WTC11 (cell line): ENCODE results near the gene LPCAT1. TPM values are rescaled to one million over a fixed set of nuclear protein-coding genes. Genes with fewer than 3 reads are reported as not detected.

Experiments
- ATAC-seq: fragments of 200-7000 bp; cut with Tn5 transposase; 2 replicates; pipeline ENCODE4 v1.10.0; 2021; ENCODE audit warnings: mild to moderate bottlenecking, moderate library complexity
- CTCF ChIA-PET: fragments of 300-600 bp; sonication (Branson Sonifier 250); formaldehyde crosslinking; loops from one replicate; lab custom pipeline; 2021; ENCODE audit warnings: antibody characterized with exemption; lab: Charles Lee
- POLR2A ChIA-PET: fragments of 350-600 bp; sonication (Branson Sonifier 250); formaldehyde crosslinking; loops from one replicate; lab custom pipeline; 2021; ENCODE audit warnings: antibody characterized with exemption; lab: Charles Lee
- DNase-seq: peaks from one replicate; pipeline ENCODE4 v3.0.0; 2021; ENCODE audit warnings: low spot score
- H3K27ac Mint-ChIP-seq: 2 replicates; pipeline ENCODE4 v1.8.0; 2021; ENCODE audit warnings: mixed read lengths
- H3K27me3 Mint-ChIP-seq: 2 replicates; pipeline ENCODE4 v1.8.0; 2021; ENCODE audit warnings: low read depth, mild to moderate bottlenecking, moderate library complexity, mixed read lengths
- H3K36me3 Mint-ChIP-seq: 2 replicates; pipeline ENCODE4 v1.8.0; 2021; ENCODE audit warnings: mixed read lengths
- H3K4me1 Mint-ChIP-seq: 2 replicates; pipeline ENCODE4 v1.8.0; 2022; ENCODE audit warnings: mixed read lengths
- H3K4me3 Mint-ChIP-seq: 2 replicates; pipeline ENCODE4 v1.8.0; 2021; ENCODE audit warnings: mild to moderate bottlenecking, moderate library complexity, mixed read lengths
- H3K9me3 Mint-ChIP-seq: 2 replicates; pipeline ENCODE4 v1.8.0; 2021; ENCODE audit warnings: mixed read lengths
- AR ChIP-seq: fragments of 250-450 bp; sonication (Bioruptor Pico); IDR thresholded peaks from 2 replicates; pipeline ENCODE4 v1.9.0; 2021; ENCODE audit warnings: mild to moderate bottlenecking
- ARID4B ChIP-seq: sonication (generic); formaldehyde crosslinking; IDR thresholded peaks from 2 replicates; pipeline ENCODE4 v1.8.0; 2023; ENCODE audit warnings: missing genetic modification reagents, mild to moderate bottlenecking, borderline replicate concordance
- CDX4 ChIP-seq: fragments of 250-450 bp; sonication (Bioruptor Pico); IDR thresholded peaks from 2 replicates; pipeline ENCODE4 v1.9.0; 2021; ENCODE audit warnings: moderate library complexity, mild to moderate bottlenecking, inconsistent platforms, borderline replicate concordance
- ERG ChIP-seq: fragments of 250-450 bp; sonication (Bioruptor Pico); IDR thresholded peaks from 2 replicates; pipeline ENCODE4 v1.8.0; 2021; ENCODE audit warnings: mild to moderate bottlenecking
- JAZF1 ChIP-seq: fragments of 250-450 bp; sonication (Bioruptor Pico); IDR thresholded peaks from 2 replicates; pipeline ENCODE4 v1.9.0; 2021; ENCODE audit warnings: moderate library complexity, mild to moderate bottlenecking, inconsistent platforms
- OVOL2 ChIP-seq: fragments of 250-450 bp; sonication (Bioruptor Pico); IDR thresholded peaks from 2 replicates; pipeline ENCODE4 v1.9.0; 2021; ENCODE audit warnings: mild to moderate bottlenecking, borderline replicate concordance
- SOX15 ChIP-seq: fragments of 250-450 bp; sonication (Bioruptor Pico); IDR thresholded peaks from 2 replicates; pipeline ENCODE4 v1.9.0; 2021; ENCODE audit warnings: mild to moderate bottlenecking
- TCF7 ChIP-seq: sonication (generic); formaldehyde crosslinking; IDR thresholded peaks from 2 replicates; pipeline ENCODE4 v1.8.0; 2022; ENCODE audit warnings: mild to moderate bottlenecking, low read depth, missing genetic modification reagents, moderate library complexity
- total RNA-seq: library from RNA; stranded (reverse); gene quantifications from 3 replicates; pipeline ENCODE4 v1.2.3, GENCODE V29; 2021

LPCAT1 gene
- total RNA-seq, 1 experiment from 2014 or later: 206 TPM

GRCh38 chr5:1524481-1524798 is 680 bp upstream of the LPCAT1 start (continued):
- TF ChIP-seq JAZF1 (CRISPR knock-in tag): no peak
- no peak for TF ChIP-seq ERG (CRISPR knock-in tag)
- no peak for TF ChIP-seq OVOL2 (CRISPR knock-in tag)
- no peak for TF ChIP-seq TCF7 (CRISPR knock-in tag)

GRCh38 chr5:1523480-1523792 is 324 bp downstream of the LPCAT1 start:
- POLR2A ChIA-PET: interaction anchor here (1.6 kb wide), 1 partner anchor 9 kb away, joined by 6 read pairs; no protein-coding TSS in a partner anchor
- peak overlapping the region; percentile 53 for H3K4me3 Mint-ChIP-seq

More at GRCh38 chr5:1523480-1523792, 324 bp downstream of the LPCAT1 start:
- Mint-ChIP-seq H3K36me3 (peaks cover 18% of the 10 kb centered on the region), H3K27me3 (no peaks in the 10 kb centered on the region; the same call in 1 of the 2 replicates), H3K9me3 (no peaks in the 10 kb centered on the region), H3K27ac (no peak overlapping the region), H3K4me1 (peaks cover 39% of the 10 kb centered on the region)
- DNase-seq (peak; percentile 17), ATAC-seq (no peak; the same call in 1 of the 2 replicates)
- CTCF ChIA-PET: interaction anchor here (0.7 to 1.7 kb wide), 4 partner anchors 32 to 143 kb away, joined by 3 to 7 read pairs (median 4); no protein-coding TSS in a partner anchor
- TF ChIP-seq CDX4 (no peak), ARID4B (CRISPR knock-in tag) (no peak), SOX15 (CRISPR knock-in tag) (no peak), AR (CRISPR knock-in tag) (no peak)
- TF ChIP-seq, all 79 proteins: peak for 0
